Neuronal stem cell (in vitro differentiated cells): ENCODE measurements around the gene HTRA3.

ENCODE experiments used
- DNase-seq: peaks from one replicate; pipeline ENCODE4 v3.0.0-alpha.2; 2013; ENCODE audit warnings: low spot score
- H2AFZ ChIP-seq: one replicate; pipeline ENCODE4 v1.6.1; 2013; ENCODE audit warnings: mild to moderate bottlenecking, low read length, inconsistent platforms
- H2AK5ac ChIP-seq: 2 replicates; pipeline ENCODE4 v1.6.1; 2013; ENCODE audit warnings: low read depth, mild to moderate bottlenecking, inconsistent platforms, low read length, moderate library complexity, mixed read lengths
- H2BK120ac ChIP-seq: 2 replicates; pipeline ENCODE4 v1.6.1; 2013; ENCODE audit warnings: low read depth, mild to moderate bottlenecking, inconsistent platforms, low read length, moderate library complexity, mixed read lengths
- H2BK12ac ChIP-seq: one replicate; pipeline ENCODE4 v1.6.1; 2013; ENCODE audit warnings: low read length, inconsistent platforms
- H2BK15ac ChIP-seq: 2 replicates; pipeline ENCODE4 v1.6.1; 2013; ENCODE audit warnings: mild to moderate bottlenecking, low read length, inconsistent platforms, mixed read lengths
- H2BK5ac ChIP-seq: one replicate; pipeline ENCODE4 v1.6.1; 2013; ENCODE audit warnings: inconsistent platforms, mild to moderate bottlenecking, low read length, moderate library complexity
- H3K14ac ChIP-seq: one replicate; pipeline ENCODE4 v1.6.1; 2013; ENCODE audit warnings: low read length, inconsistent platforms
- H3K18ac ChIP-seq: 2 replicates; pipeline ENCODE4 v1.6.1; 2013; ENCODE audit warnings: low read length, inconsistent platforms
- H3K23ac ChIP-seq: 2 replicates; pipeline ENCODE4 v1.6.1; 2013; ENCODE audit warnings: low read depth, mild to moderate bottlenecking, mixed read lengths, low read length, inconsistent platforms; ENCODE audit not compliant: poor library complexity
- H3K27ac ChIP-seq: replicated peaks from 3 replicates; pipeline ENCODE4 v1.5.1; 2013; ENCODE audit warnings: low read length, inconsistent platforms
- H3K27me3 ChIP-seq, 3 experiments: 2 replicates each; pipeline ENCODE4 v1.6.1; 2013; ENCODE audit warnings: low read length in 3 of 3, mild to moderate bottlenecking in 2 of 3, inconsistent platforms in 1 of 3, low read depth in 1 of 3, mixed read lengths in 1 of 3, moderate library complexity in 1 of 3; ENCODE audit not compliant: control insufficient read depth in 3 of 3, insufficient read depth in 3 of 3
- H3K36me3 ChIP-seq, 2 donors: replicated peaks in 1 of 2; 2 replicates each; pipeline ENCODE4 v1.6.1; 2013; ENCODE audit warnings: low read length in 2 of 2; ENCODE audit not compliant: control insufficient read depth in 2 of 2, insufficient read depth in 2 of 2
- H3K4ac ChIP-seq: 2 replicates; pipeline ENCODE4 v1.6.1; 2013; ENCODE audit warnings: inconsistent platforms, mild to moderate bottlenecking, low read length, moderate library complexity
- H3K4me1 ChIP-seq, 2 donors: 1 replicate in 1 of 2; 2 replicates in 1 of 2; pipeline ENCODE4 v1.6.1; 2013; ENCODE audit warnings: low read length in 2 of 2, low read depth in 1 of 2; ENCODE audit not compliant: control insufficient read depth in 2 of 2, insufficient read depth in 1 of 2
- H3K4me2 ChIP-seq: one replicate; pipeline ENCODE4 v1.6.1; 2013; ENCODE audit warnings: mild to moderate bottlenecking, low read length, inconsistent platforms; ENCODE audit not compliant: insufficient read depth, poor library complexity, severe bottlenecking
- H3K4me3 ChIP-seq, 2 donors: 2 replicates each; pipeline ENCODE4 v1.5.1; 2013; ENCODE audit warnings: low read length in 2 of 2, mild to moderate bottlenecking in 2 of 2, inconsistent platforms in 1 of 2, moderate library complexity in 1 of 2
- H3K79me1 ChIP-seq: one replicate; pipeline ENCODE4 v1.6.1; 2013; ENCODE audit warnings: low read depth, mild to moderate bottlenecking, inconsistent platforms, low read length, moderate library complexity
- H3K9ac ChIP-seq: one replicate; pipeline ENCODE4 v1.6.1; 2013; ENCODE audit warnings: mild to moderate bottlenecking, low read depth, low read length, inconsistent platforms; ENCODE audit not compliant: poor library complexity
- H3K9me3 ChIP-seq, 2 donors: replicated peaks in 1 of 2; 2 replicates each; pipeline versions ENCODE3 to v1.6.1; 2013; ENCODE audit warnings: low read length in 2 of 2, mild to moderate bottlenecking in 2 of 2, inconsistent platforms in 1 of 2, low read depth in 1 of 2, mixed read lengths in 1 of 2, moderate library complexity in 1 of 2; ENCODE audit not compliant: control insufficient read depth in 2 of 2, insufficient read depth in 1 of 2
- H4K8ac ChIP-seq: one replicate; pipeline ENCODE4 v1.6.1; 2013; ENCODE audit warnings: low read depth, mild to moderate bottlenecking, inconsistent platforms, low read length, moderate library complexity
- H4K91ac ChIP-seq: one replicate; pipeline ENCODE4 v1.6.1; 2013; ENCODE audit warnings: low read length, low read depth, mild to moderate bottlenecking, inconsistent platforms; ENCODE audit not compliant: poor library complexity
- WGBS, 2 donors: extraction: QIAGEN DNeasy Blood & Tissue Kit; methylation state at CpG; one replicate each; pipeline ENCODE4 v1.1.7; 2013; ENCODE audit warnings: missing lambda C conversion rate in 2 of 2, mixed read lengths in 1 of 2; ENCODE audit not compliant: insufficient read length in 2 of 2, insufficient replicate concordance in 1 of 2; ENCODE audit errors: extremely low coverage in 2 of 2; 5-methylcytosine and 5-hydroxymethylcytosine counted together

The HTRA3 gene

GRCh38 chr4:8342651-8343261, 73.2 kb downstream of the HTRA3 start:
- Histone ChIP-seq H3K27ac (no peak overlapping the region), H2AFZ (no peak overlapping the region), H3K4me3 (no peak overlapping the region), H3K18ac (peak overlapping the region; percentile 60), H2AK5ac (peak overlapping the region; percentile 1), H3K36me3 (no peaks in the 10 kb centered on the region), H3K79me1 (no peaks in the 10 kb centered on the region), H3K4me2 (no peak overlapping the region), H2BK12ac (no peak overlapping the region), H3K14ac (no peak overlapping the region), H3K4me1 (peaks cover 0 to 4% of the 10 kb centered on the region in 2 donors), H4K91ac (no peak overlapping the region), H3K9me3 (peaks cover 3% of the 10 kb centered on the region in 2 donors), H3K4ac (no peak overlapping the region), H3K9ac (no peak overlapping the region), H2BK5ac (no peak overlapping the region), H2BK120ac (no peak overlapping the region), H3K27me3 (no peaks in the 10 kb centered on the region), H3K23ac (peak overlapping the region; percentile 31), H4K8ac (no peak overlapping the region), H2BK15ac (no peak overlapping the region)
- no peak for DNase-seq
- WGBS, 2 donors, result no CpG with 5 or more reads among the region's 16 CpGs

DNA sequence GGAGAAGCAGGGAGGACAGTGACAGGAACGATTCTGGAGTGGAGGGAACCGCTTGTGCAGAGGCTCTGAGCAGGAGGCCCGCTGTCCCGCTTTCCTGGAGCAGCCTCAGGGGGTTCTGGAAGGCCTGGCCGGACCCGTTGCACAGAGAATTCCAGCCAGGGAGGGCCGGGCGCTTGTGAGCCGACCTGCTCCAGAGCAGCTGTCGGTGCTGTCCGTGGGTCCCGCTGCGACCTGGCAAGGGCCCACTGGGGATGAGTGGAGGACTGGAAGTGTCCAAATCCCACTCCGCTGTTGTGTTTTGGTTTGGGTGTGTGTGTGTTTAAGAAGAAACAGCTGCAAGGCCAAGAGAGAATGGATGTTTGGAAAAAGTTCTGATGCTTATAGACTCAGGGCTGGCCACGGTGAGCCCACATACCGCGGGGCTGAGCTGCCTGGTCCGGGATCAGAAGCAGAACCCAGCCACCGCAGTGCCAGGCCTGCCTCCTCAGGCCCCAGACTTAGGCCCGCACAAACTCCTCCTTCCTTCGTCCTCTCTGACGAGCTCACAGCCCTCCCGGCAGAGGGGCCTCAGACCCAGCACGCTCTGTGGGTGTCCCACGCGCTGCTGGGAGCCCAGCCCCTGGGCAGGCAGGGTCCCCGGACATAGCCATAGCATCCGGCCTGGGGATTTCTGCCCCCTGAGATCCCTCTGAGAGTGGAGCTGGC, 73.9 kb downstream of the HTRA3 start:
- Histone ChIP-seq H3K4ac (no peak overlapping the region), H3K27me3 (no peaks in the 10 kb centered on the region), H3K4me3 (no peak overlapping the region), H2BK12ac (no peak overlapping the region), H4K8ac (no peak overlapping the region), H3K9ac (no peak overlapping the region), H3K79me1 (no peaks in the 10 kb centered on the region), H3K27ac (no peak overlapping the region), H3K14ac (no peak overlapping the region), H3K23ac (peak overlapping the region; percentile 31), H2BK15ac (no peak overlapping the region), H2BK120ac (no peak overlapping the region), H3K18ac (peak overlapping the region; percentile 60), H3K4me2 (no peak overlapping the region), H2BK5ac (no peak overlapping the region), H3K36me3 (no peaks in the 10 kb centered on the region), H3K4me1 (peaks cover 0 to 4% of the 10 kb centered on the region in 2 donors), H2AK5ac (peak overlapping the region; percentile 1), H4K91ac (no peak overlapping the region), H2AFZ (no peak overlapping the region), H3K9me3 (peaks cover 3% of the 10 kb centered on the region in 2 donors)
- no peak for DNase-seq
- no CpG with 5 or more reads among the region's 28 CpGs for WGBS, 2 donors

DNA sequence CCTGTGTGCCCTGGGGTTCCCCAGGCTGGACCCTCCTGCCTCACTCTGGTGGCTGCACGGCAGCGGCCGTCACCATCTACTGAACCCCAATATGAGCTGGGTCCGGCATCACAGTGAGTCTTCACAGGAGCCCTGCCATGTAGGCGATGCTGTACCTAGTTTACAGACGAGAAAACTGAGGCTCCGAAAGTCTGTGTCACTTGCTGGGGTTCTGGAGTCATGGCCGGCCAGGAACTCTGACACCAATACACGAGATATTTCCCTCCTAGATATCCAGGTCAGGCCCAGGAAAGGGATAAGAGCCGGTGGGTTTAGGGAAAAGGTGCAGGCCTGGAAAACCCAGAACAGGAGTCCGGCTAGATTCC, 74.4 kb downstream of the HTRA3 start:
- Histone ChIP-seq H2BK5ac (no peak overlapping the region), H3K36me3 (no peaks in the 10 kb centered on the region), H2BK12ac (no peak overlapping the region), H2BK15ac (peak overlapping the region; percentile 3), H3K18ac (no peak overlapping the region), H2AFZ (no peak overlapping the region), H3K79me1 (no peaks in the 10 kb centered on the region), H4K8ac (no peak overlapping the region), H3K4me1 (peaks cover 0 to 4% of the 10 kb centered on the region in 2 donors), H3K9ac (no peak overlapping the region), H3K4me2 (no peak overlapping the region), H3K27ac (no peak overlapping the region), H3K4ac (no peak overlapping the region), H3K23ac (no peak overlapping the region), H3K9me3 (peaks cover 3% of the 10 kb centered on the region in 2 donors), H3K14ac (no peak overlapping the region), H2AK5ac (no peak overlapping the region), H3K4me3 (no peak overlapping the region), H4K91ac (no peak overlapping the region), H3K27me3 (no peaks in the 10 kb centered on the region), H2BK120ac (no peak overlapping the region)
- DNase-seq, result no peak
- no CpG with 5 or more reads among the region's 11 CpGs for WGBS, 2 donors

- peaks cover 0 to 4% of the 10 kb centered on the region in 2 donors for H3K4me1 ChIP-seq
These were observed 74.8 kb downstream of the HTRA3 start for GRCh38 chr4:8344377-8344776.

More at GRCh38 chr4:8344377-8344776, 74.8 kb downstream of the HTRA3 start:
- peak overlapping the region; percentile 17 for H4K8ac ChIP-seq
- H3K9me3 ChIP-seq, result peaks cover 3% of the 10 kb centered on the region in 2 donors
- H3K4ac ChIP-seq, result no peak overlapping the region
- peak overlapping the region; percentile 3 for H2BK15ac ChIP-seq
- H3K36me3 ChIP-seq, result no peaks in the 10 kb centered on the region
- H2BK12ac ChIP-seq, result peak overlapping the region; percentile 23
- H3K27me3 ChIP-seq, result no peaks in the 10 kb centered on the region
- no peak overlapping the region for H3K27ac ChIP-seq
- peak overlapping the region; percentile 22 for H4K91ac ChIP-seq
- H3K18ac ChIP-seq, result peak overlapping the region; percentile 62
- WGBS, 2 donors, result no CpG with 5 or more reads among the region's 14 CpGs
- no peak for DNase-seq
- no peak overlapping the region for H3K4me2 ChIP-seq
- no peak overlapping the region for H2BK5ac ChIP-seq
- no peak overlapping the region for H3K9ac ChIP-seq
- no peak overlapping the region for H3K23ac ChIP-seq
- H3K4me3 ChIP-seq, result no peak overlapping the region
- H2AK5ac ChIP-seq, result no peak overlapping the region
- H2BK120ac ChIP-seq, result no peak overlapping the region
- no peak overlapping the region for H3K14ac ChIP-seq
- H3K79me1 ChIP-seq, result no peaks in the 10 kb centered on the region
- no peak overlapping the region for H2AFZ ChIP-seq
